H1 (cell line): ENCODE measurements around the gene FRA10AC1. TPM values are rescaled to one million over a fixed set of nuclear protein-coding genes. Genes with fewer than 3 reads are reported as not detected.
A peak's percentile ranks its signal among the peaks of the same experiment; 100 is the strongest.

Source experiments
- CTCF ChIA-PET: fragments of 300-600 bp; sonication (Branson Sonifier 250); formaldehyde crosslinking; loops from one replicate; lab custom pipeline; 2021; ENCODE audit not compliant: partially characterized antibody; lab: Charles Lee
- POLR2A ChIA-PET: fragments of 300-600 bp; sonication (Branson Sonifier 250); formaldehyde crosslinking; loops from one replicate; lab custom pipeline; 2021; ENCODE audit warnings: inconsistent platforms; ENCODE audit not compliant: partially characterized antibody; lab: Charles Lee
- DNase-seq, 2 experiments: peaks; one replicate each; pipeline versions ENCODE4 v3.0.0 to v3.0.0-alpha.2; 2010 to 2022; ENCODE audit warnings: low spot score in 2 of 2, low read depth in 1 of 2, mixed read lengths in 1 of 2
- FAIRE-seq: peaks from 2 replicates; lab custom pipeline; 2011; peaks lifted over from hg19 to GRCh38; lab: Jason Lieb, UNC
- H2AFZ ChIP-seq: 2 replicates; pipeline ENCODE4 v1.8.1; 2012; ENCODE audit warnings: low read length, inconsistent platforms
- H2AK5ac ChIP-seq: 2 replicates; pipeline ENCODE4 v1.6.1; 2013; ENCODE audit warnings: low read depth, low read length
- H2BK120ac ChIP-seq: replicated peaks from 2 replicates; pipeline ENCODE3; 2013; ENCODE audit warnings: low read depth, low read length, inconsistent platforms
- H2BK12ac ChIP-seq: 2 replicates; pipeline ENCODE4 v1.6.1; 2013; ENCODE audit warnings: low read depth, low read length
- H2BK15ac ChIP-seq: 2 replicates; pipeline ENCODE4 v1.6.1; 2013; ENCODE audit warnings: low read length
- H2BK20ac ChIP-seq: 2 replicates; pipeline ENCODE4 v1.6.1; 2013; ENCODE audit warnings: low read length
- H2BK5ac ChIP-seq: 2 replicates; pipeline ENCODE4 v1.6.1; 2013; ENCODE audit warnings: low read depth, low read length
- H3K14ac ChIP-seq: 2 replicates; pipeline ENCODE4 v1.6.1; 2013; ENCODE audit warnings: inconsistent platforms; ENCODE audit not compliant: insufficient read length
- H3K18ac ChIP-seq: 2 replicates; pipeline ENCODE4 v1.6.1; 2013; ENCODE audit warnings: low read length; ENCODE audit errors: extremely low read depth
- H3K23ac ChIP-seq: 2 replicates; pipeline ENCODE4 v1.6.1; 2013; ENCODE audit warnings: inconsistent platforms; ENCODE audit not compliant: insufficient read length
- H3K23me2 ChIP-seq: 2 replicates; pipeline ENCODE4 v1.6.1; 2013; ENCODE audit warnings: low read depth, low read length
- H3K27ac ChIP-seq: 2 replicates; pipeline ENCODE4 v1.6.1; 2011; ENCODE audit warnings: low read depth, low read length, inconsistent platforms
- H3K27me3 ChIP-seq, 4 experiments: replicated peaks in 1 of 4; 1 replicate in 1 of 4; 2 replicates in 3 of 4; pipeline versions ENCODE4 v1.6.1 to v1.8.1; 2011 to 2013; ENCODE audit warnings: low read length in 3 of 4, mild to moderate bottlenecking in 3 of 4, inconsistent platforms in 2 of 4, mixed read lengths in 2 of 4, moderate library complexity in 1 of 4; ENCODE audit not compliant: control insufficient read depth in 3 of 4, insufficient read depth in 3 of 4; ENCODE audit errors: extremely low read depth in 1 of 4
- H3K36me3 ChIP-seq, 4 experiments: 2 replicates each; pipeline versions ENCODE4 v1.6.1 to v1.8.1; 2011 to 2013; ENCODE audit warnings: mild to moderate bottlenecking in 4 of 4, low read length in 3 of 4, moderate library complexity in 2 of 4, control low read depth in 1 of 4, inconsistent platforms in 1 of 4; ENCODE audit not compliant: insufficient read depth in 4 of 4, control insufficient read depth in 2 of 4
- H3K4ac ChIP-seq: replicated peaks from 2 replicates; pipeline ENCODE3; 2013; ENCODE audit warnings: low read length, low read depth, mixed read lengths, inconsistent platforms; ENCODE audit not compliant: insufficient read length
- H3K4me1 ChIP-seq, 4 experiments: replicated peaks in 1 of 4; 1 replicate in 1 of 4; 2 replicates in 3 of 4; pipeline versions ENCODE4 v1.6.1 to v1.8.1; 2011 to 2013; ENCODE audit warnings: low read length in 3 of 4, inconsistent platforms in 2 of 4, mixed read lengths in 1 of 4; ENCODE audit not compliant: insufficient read depth in 4 of 4, control insufficient read depth in 3 of 4
- H3K4me2 ChIP-seq, 2 experiments: 2 replicates each; pipeline versions ENCODE4 v1.6.1 to v1.8.1; 2011 to 2013; ENCODE audit warnings: low read depth in 2 of 2, low read length in 2 of 2, control low read depth in 1 of 2, inconsistent platforms in 1 of 2, mild to moderate bottlenecking in 1 of 2; ENCODE audit not compliant: insufficient read depth in 1 of 2
- H3K4me3 ChIP-seq, 4 experiments: fragments of 200-600, 300-600 bp in 1 of 4; sonication (generic), shearing (Covaris generic), sonication (Bioruptor Twin) in 1 of 4; 2 replicates each; pipeline versions ENCODE4 v1.5.1 to v1.8.1; 2011 to 2016; ENCODE audit warnings: low read length in 4 of 4, low read depth in 3 of 4, control low read depth in 2 of 4, inconsistent platforms in 2 of 4, mild to moderate bottlenecking in 2 of 4, mixed read lengths in 1 of 4, moderate library complexity in 1 of 4; ENCODE audit not compliant: insufficient read depth in 2 of 4; ENCODE audit errors: extremely low read depth in 1 of 4
- H3K56ac ChIP-seq: replicated peaks from 2 replicates; pipeline ENCODE3; 2013; ENCODE audit warnings: low read depth, mild to moderate bottlenecking, mixed read lengths, low read length, inconsistent platforms; ENCODE audit not compliant: insufficient read length
- H3K79me1 ChIP-seq: 2 replicates; pipeline ENCODE4 v1.6.1; 2013; ENCODE audit warnings: low read depth, low read length, control low read depth
- H3K79me2 ChIP-seq, 2 experiments: 2 replicates each; pipeline versions ENCODE4 v1.6.1 to v1.8.1; 2012 to 2013; ENCODE audit warnings: low read length in 2 of 2, mild to moderate bottlenecking in 2 of 2, inconsistent platforms in 1 of 2; ENCODE audit not compliant: insufficient read depth in 2 of 2, control insufficient read depth in 1 of 2
- H3K9ac ChIP-seq, 4 experiments: replicated peaks in 1 of 4; 1 replicate in 1 of 4; 2 replicates in 3 of 4; pipeline versions ENCODE4 v1.6.1 to v1.8.1; 2011 to 2013; ENCODE audit warnings: low read depth in 3 of 4, low read length in 3 of 4, control low read depth in 2 of 4, mild to moderate bottlenecking in 2 of 4, moderate library complexity in 2 of 4, inconsistent platforms in 1 of 4; ENCODE audit errors: extremely low read depth in 1 of 4
- H3K9me3 ChIP-seq, 2 experiments: 2 replicates each; pipeline versions ENCODE4 v1.6.1 to v1.8.1; 2012 to 2013; ENCODE audit warnings: mild to moderate bottlenecking in 2 of 2, moderate library complexity in 2 of 2, control low read depth in 1 of 2, inconsistent platforms in 1 of 2, low read depth in 1 of 2, low read length in 1 of 2, mixed read lengths in 1 of 2; ENCODE audit not compliant: insufficient read depth in 2 of 2
- H4K20me1 ChIP-seq, 2 experiments: replicated peaks in 1 of 2; 2 replicates each; pipeline versions ENCODE3 to v1.8.1; 2011 to 2013; ENCODE audit warnings: inconsistent platforms in 2 of 2, low read length in 2 of 2, mild to moderate bottlenecking in 1 of 2; ENCODE audit not compliant: insufficient read depth in 2 of 2, control insufficient read depth in 1 of 2
- H4K5ac ChIP-seq: 2 replicates; pipeline ENCODE4 v1.6.1; 2013; ENCODE audit warnings: low read length, low read depth, mixed read lengths, inconsistent platforms; ENCODE audit not compliant: insufficient read length
- H4K8ac ChIP-seq: 2 replicates; pipeline ENCODE4 v1.8.0; 2013; ENCODE audit warnings: mild to moderate bottlenecking, moderate library complexity, low read length, inconsistent platforms; ENCODE audit not compliant: insufficient read depth; ENCODE audit errors: extremely low read depth
- H4K91ac ChIP-seq: replicated peaks from 2 replicates; pipeline ENCODE3; 2013; ENCODE audit warnings: low read length, mixed read lengths, inconsistent platforms; ENCODE audit not compliant: insufficient read length
- ATF2 ChIP-seq: IDR thresholded peaks from 2 replicates; pipeline ENCODE4 v1.6.1; 2012; ENCODE audit warnings: low read length, inconsistent platforms
- CHD1 ChIP-seq: IDR thresholded peaks from 2 replicates; pipeline ENCODE4 v1.6.1; 2012; ENCODE audit warnings: low read depth, low read length, improper control_type of control experiment
- FOSL1 ChIP-seq: IDR thresholded peaks from 2 replicates; pipeline ENCODE4 v1.6.1; 2011; ENCODE audit warnings: mild to moderate bottlenecking, low read depth, low read length, moderate library complexity; ENCODE audit not compliant: insufficient read depth
- JUN ChIP-seq: IDR thresholded peaks from 2 replicates; pipeline ENCODE4 v1.6.1; 2011; ENCODE audit warnings: low read depth, mild to moderate bottlenecking, improper control_type of control experiment, low read length
- MAX ChIP-seq: IDR thresholded peaks from 2 replicates; pipeline ENCODE4 v1.6.1; 2012; ENCODE audit warnings: inconsistent platforms
- NRF1 ChIP-seq: IDR thresholded peaks from 2 replicates; pipeline ENCODE4 v1.6.1; 2011; ENCODE audit warnings: mild to moderate bottlenecking, low read depth, low read length, improper control_type of control experiment
- RFX5 ChIP-seq: IDR thresholded peaks from 2 replicates; pipeline ENCODE4 v1.6.1; 2011; ENCODE audit warnings: low read depth, low read length, improper control_type of control experiment, borderline replicate concordance
- SIRT6 ChIP-seq: IDR thresholded peaks from one replicate; pipeline ENCODE4 v1.7.1; 2012; ENCODE audit warnings: low read length, inconsistent platforms
- SIX5 ChIP-seq: IDR thresholded peaks from 2 replicates; pipeline ENCODE4 v1.6.1; 2011; ENCODE audit warnings: mild to moderate bottlenecking, low read depth, low read length
- ZNF274 ChIP-seq: IDR thresholded peaks from 2 replicates; pipeline ENCODE4 v1.7.0; 2012; ENCODE audit warnings: low read length, borderline replicate concordance; ENCODE audit errors: extremely low read depth
- WGBS, 2 experiments: shearing (Covaris generic) in 1 of 2; methylation state at CpG; one replicate each; pipeline versions ENCODE4 v1.1.6 to v1.1.7; 2013 to 2015; ENCODE audit warnings: low lambda C conversion rate in 2 of 2, mixed read lengths in 2 of 2, inconsistent platforms in 1 of 2, low coverage in 1 of 2, missing lambda C conversion rate in 1 of 2; ENCODE audit not compliant: insufficient replicate concordance in 2 of 2, insufficient coverage in 1 of 2, insufficient read length in 1 of 2; ENCODE audit errors: extremely low coverage in 1 of 2, missing lambda C conversion rate in 1 of 2; 5-methylcytosine and 5-hydroxymethylcytosine counted together
- polyA plus RNA-seq, 7 experiments: library from polyadenylated mRNA; depleted of rRNA in 3 of 7; stranded (reverse) in 5 of 7; unstranded in 2 of 7; fragments of >200 nt in 5 of 7; fragments of 200-250 nt in 2 of 7; gene quantifications; 1 replicate in 5 of 7; 2 replicates in 1 of 7; 4 replicates in 1 of 7; pipeline versions ENCODE4 v1.2.1 to v1.2.3, GENCODE V29; 2011 to 2013; ENCODE audit warnings: missing spikeins in 2 of 7, mixed read lengths in 2 of 7
- total RNA-seq: library from RNA; stranded (reverse); fragmentation: NEBNext Ultra II Directional; extraction: Animal tissue kit (Norgen Biotek cat#: 25700); gene quantifications from 2 replicates; pipeline ENCODE4 v1.2.1, GENCODE V29; 2021

FRA10AC1 gene
- total and polyA plus RNA-seq, 2 of the 8 experiments (the other 6 are each of a cell fraction or from before 2014, with no cell fraction given), result 4.4 to 13.5 TPM

GRCh38 chr10:93726024-93726423 is 23.6 kb upstream of the FRA10AC1 start:
- WGBS, 2 experiments, result 93% methylated on average over 1 of the region's 1 CpG; no CpG with 5 or more reads in 1 of the 2 experiments
- Histone ChIP-seq H3K9ac (no peak overlapping the region), H2BK120ac (no peak overlapping the region), H2AFZ (no peak overlapping the region), H3K18ac (no peak overlapping the region), H4K91ac (no peak overlapping the region), H3K27me3 (peaks cover 0 to 1% (median 0%) of the 10 kb centered on the region in 4 experiments; a peak in 1 of 7 replicates), H3K4me1 (no peaks in the 10 kb centered on the region), H3K4me2 (no peak overlapping the region), H4K20me1 (no peaks in the 10 kb centered on the region), H2BK12ac (no peak overlapping the region), H4K8ac (no peak overlapping the region), H3K14ac (no peak overlapping the region), H3K79me2 (no peaks in the 10 kb centered on the region), H3K36me3 (no peaks in the 10 kb centered on the region), H3K23ac (no peak overlapping the region), H3K9me3 (no peaks in the 10 kb centered on the region), H2BK5ac (no peak overlapping the region), H4K5ac (no peak overlapping the region), H3K27ac (no peak overlapping the region), H2BK15ac (no peak overlapping the region), H3K4ac (no peak overlapping the region), H2BK20ac (no peak overlapping the region), H3K4me3 (no peak overlapping the region), H3K56ac (no peak overlapping the region), H3K79me1 (no peaks in the 10 kb centered on the region), H3K23me2 (no peaks in the 10 kb centered on the region), H2AK5ac (no peak overlapping the region)
- DNase-seq, result no peak
- peak; percentile 39 for FAIRE-seq
- POLR2A ChIA-PET, result no interaction called here
- TF ChIP-seq SIRT6, result no peak
- no peak for TF ChIP-seq CHD1
- TF ChIP-seq NRF1, result no peak
- no peak for TF ChIP-seq MAX
- TF ChIP-seq JUN, result no peak
- TF ChIP-seq ZNF274, result no peak
- TF ChIP-seq RFX5, result no peak
- TF ChIP-seq FOSL1, result no peak
- TF ChIP-seq ATF2, result no peak
- TF ChIP-seq SIX5, result no peak
- CTCF ChIA-PET, result interaction anchor here (1.1 to 10.2 kb wide), 2 partner anchors 19 to 21 kb away, joined by 3 to 64 read pairs; no protein-coding TSS in a partner anchor
